ACHN (cell line): ENCODE data around the gene JOSD2.

Source experiments
- DNase-seq: peaks from one replicate; pipeline ENCODE4 v3.0.0-alpha.2; 2015
- in situ Hi-C: cut with HindIII; loops from 2 replicates; pipeline ENCODE4 v1.10.0; 2017; ENCODE audit warnings: low sequenced_read_pairs, low pct_ligation_motif_present, low pct_unique_long_range_greater_than_20kb

Gene JOSD2

DNA sequence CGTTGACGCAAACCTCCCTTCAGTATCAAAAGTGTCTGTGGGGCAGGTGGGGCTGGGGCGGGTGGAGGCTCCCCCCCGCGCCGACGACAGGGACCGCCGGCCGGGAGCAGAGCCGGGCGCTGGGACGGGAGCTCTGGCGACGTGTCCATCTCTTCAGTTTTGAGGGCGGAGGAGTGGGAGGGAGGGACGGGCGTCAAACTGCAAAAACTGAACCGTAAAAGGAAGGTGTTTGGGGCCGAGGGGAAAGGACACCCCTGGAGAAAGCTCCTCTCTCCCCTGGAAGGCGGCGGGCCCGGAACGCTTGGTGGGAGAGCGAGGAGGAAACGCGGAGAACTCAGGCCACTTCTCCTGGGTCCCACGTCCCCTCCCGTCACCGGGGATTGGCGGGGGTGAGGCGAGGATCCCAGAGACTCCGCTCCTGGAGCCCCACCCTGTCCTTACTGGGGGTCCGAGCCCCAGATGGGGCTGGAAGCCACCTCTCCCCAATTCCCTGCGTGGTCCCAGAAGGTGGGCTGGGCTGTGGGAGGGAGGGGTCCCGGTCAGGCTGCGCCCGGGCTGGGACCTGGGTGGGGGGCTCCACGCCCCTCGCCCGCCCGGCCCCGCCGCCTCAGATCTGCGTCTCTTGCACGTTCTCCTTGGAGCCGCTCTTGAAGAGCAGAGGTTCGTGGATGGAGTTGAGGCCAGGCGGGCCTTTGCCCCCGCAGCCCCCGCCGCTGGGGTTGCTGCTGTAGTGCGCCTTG lies 6.1 kb upstream of the JOSD2 start:
- no peak for DNase-seq
- in situ Hi-C loops: no loop called here

DNA sequence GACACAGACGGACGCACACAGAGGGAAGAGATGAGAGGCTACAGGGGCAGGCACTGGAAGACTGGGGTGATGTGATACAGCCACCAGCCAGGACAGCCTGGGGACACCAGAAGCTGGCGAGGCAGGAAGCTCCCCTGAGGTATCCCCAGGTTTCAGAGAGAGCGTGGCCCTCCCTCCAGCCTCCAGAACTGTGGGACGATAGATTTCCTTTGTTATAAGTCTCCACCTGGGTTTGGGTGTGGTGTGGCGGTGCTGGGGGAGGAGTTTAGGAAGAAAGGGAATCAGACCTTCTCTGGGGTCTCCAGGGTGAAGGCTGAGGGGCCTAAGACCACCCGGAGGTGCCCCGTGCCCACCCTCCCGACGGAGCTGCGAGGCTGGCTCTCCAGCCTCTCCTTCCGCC lies 5.5 kb upstream of the JOSD2 start:
- in situ Hi-C loops: no loop called here
- no peak for DNase-seq

DNA sequence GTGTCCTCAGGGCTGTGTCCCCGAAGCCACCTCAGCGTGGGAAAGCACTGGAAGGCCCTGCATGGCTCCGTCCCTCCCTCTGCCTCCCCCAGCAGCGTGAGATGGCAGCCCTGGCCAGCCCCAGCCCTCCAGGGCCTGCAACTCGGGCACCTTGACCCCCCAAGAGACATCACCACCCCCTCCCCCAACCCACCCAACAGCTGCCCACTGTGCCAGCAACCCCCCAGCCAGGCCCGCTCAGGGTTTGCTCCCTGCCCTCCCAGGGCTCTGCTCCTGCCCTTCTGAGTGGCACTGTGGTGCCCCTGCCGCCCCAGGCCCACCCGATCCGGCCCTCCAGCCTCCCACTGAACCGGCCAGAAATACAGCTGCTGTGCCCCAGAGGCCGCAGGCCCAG lies 4.2 kb upstream of the JOSD2 start:
- in situ Hi-C loops: no loop called here
- no peak for DNase-seq

DNA sequence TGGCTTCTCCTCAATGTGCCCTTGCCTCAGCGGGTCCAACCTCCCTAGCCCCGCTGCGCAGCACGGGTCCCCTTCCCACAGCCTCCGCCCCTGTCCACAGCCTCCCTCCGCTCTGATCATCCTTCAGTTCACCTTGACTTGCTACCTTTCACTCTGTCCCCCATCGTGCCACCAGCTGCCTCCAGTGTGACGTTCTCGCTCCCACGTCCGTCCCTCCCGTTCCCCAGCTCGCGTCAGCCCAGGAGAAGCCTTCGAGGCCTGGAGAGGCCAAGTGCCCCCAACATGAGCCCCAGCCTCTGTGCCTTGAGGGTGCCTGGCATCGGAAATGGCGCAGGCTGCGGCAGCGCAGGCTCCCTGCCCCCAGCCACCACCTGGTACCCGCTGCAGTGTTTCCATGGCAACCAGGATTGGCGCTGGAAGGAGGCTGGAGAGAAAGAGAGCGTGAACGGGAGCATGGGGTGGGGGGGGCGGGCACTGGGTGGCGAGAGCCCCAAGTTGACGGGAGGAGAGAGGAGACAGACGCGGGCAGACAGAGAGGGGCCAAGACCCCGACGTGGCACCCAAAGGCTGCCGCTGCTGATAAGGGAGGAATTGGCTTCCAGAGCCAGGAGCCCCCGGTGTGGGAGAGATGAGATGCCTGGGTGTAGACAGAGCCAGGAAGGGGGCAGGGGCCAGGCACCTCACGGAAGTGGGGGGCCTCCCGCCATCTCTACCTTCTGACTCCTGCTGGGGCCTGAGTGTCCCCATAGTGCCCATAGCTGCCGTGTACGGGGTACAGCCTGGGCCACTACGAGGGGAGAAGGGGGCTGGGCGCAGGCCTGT lies 3.6 kb upstream of the JOSD2 start:
- in situ Hi-C loops: no loop called here
- no peak for DNase-seq

DNA sequence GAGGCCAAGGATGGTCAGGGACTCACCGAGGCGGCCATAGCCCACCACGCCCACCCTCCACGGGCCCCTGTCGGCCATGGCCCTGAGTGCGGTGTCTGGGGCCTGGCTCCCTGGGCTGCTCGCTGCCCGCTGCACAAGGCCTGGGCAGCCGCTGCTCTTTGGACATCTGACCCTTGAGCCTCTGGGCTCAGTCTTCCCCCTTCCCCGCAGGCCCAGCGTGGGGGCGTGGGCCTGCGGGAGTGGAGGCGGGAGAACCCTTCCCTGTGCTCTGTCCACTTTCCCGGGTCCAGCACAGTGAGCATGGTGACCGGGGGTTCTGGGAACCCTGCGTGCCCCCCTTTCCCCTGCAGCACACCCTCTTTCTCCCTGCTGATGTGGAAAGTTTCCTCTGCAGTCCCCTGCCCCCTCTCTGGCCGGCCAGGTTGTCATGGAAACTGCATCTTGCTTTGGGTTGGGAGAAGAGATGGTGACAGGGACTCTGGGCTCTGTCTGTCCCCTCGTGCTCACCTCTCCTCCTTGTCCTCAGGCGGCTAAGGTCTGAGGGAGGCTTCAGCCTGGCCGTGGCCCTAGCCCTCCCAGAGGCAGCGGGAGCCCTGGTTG lies 2.9 kb upstream of the JOSD2 start, which contains the start of gene ASPDH:
Gene ASPDH (minus strand): TSS at position 168 of the 600 bp plus-strand sequence. CDS start 90 bp downstream, at position 78.
- no peak for DNase-seq
- in situ Hi-C loops: no loop called here

DNA sequence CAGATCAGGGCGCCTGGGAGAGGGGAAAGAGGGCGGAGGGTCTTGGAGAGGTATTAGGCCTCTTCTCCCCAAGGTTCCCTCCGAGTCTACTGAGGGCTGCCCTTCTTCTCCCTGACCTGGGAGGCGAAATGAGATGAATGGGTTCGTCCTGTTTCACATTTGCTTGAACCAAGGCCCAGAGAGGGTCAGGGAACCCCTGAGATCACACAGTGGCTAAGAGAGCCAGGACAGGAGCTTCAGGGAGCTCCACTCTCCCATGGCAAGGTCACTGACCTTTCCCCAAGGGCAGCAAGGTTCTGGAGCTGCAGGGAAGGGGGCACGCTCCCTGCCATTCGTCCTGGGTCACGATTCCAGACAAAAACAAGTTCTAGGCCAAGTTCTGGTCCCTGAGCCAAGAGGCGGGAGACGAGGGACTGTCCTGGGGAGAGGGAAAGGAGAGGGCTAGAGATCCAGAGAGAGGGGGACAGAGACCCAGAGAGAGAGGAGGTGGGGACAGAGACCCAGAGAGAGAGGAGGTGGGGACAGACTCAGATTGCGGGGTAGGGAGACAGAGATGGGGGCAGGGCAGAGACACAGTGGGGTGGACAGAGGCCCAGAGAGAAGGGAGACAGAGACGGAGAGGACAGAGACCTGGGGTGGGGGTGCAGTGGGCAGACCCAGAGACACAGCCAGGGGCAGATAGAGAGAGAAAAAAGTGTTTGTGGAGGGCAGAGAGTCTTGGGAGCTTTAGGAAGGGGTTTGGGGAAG lies 2.2 kb upstream of the JOSD2 start:
- no peak for DNase-seq

DNA sequence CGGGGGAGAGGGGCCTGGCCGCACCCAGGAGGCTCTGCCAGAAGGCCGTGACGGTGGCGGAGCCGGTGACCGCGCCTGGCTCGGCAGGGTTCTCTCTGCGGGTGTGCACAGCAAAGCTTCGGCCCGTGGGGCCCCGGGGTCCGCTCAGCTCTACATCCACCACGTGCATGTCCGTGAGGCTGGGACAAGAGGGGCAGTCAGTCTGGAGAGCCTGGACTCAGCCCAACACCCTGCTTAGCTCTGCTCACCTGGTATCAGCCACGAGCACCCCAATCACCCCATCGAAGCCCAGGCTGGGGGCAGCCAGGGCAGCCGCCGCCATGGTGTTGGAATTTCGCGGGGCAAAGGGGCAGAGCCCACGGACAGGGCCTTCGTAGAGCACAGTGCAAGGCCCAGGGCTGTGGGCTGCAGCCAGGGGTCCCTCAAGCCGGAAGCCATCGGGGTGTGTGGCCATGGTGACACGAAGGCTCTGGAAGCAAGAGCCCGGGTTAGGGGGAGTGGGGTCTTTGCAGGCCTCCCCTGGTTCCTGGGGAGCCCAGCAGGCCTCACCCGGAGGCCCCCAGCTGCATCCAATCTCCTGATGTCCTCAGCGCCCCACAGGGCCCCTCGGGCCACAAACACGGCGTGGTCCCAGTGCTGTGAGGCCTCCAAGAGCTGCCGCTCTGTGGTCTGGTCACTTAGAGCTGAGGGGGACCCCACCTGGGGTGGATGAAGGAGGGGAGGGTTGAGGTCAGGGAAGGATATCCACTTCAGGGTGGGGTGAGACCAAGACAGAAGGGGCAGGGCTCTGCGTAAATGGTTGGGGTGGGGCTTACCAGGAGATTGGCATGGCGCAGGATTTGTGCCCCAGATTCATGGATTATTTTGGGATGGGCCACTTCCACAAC lies 1.4 kb upstream of the JOSD2 start:
- in situ Hi-C loops: no loop called here
- DNase-seq: no peak

More for the DNA sequence above, 2.2 kb upstream of the JOSD2 start:
- in situ Hi-C loops: no loop called here

DNA sequence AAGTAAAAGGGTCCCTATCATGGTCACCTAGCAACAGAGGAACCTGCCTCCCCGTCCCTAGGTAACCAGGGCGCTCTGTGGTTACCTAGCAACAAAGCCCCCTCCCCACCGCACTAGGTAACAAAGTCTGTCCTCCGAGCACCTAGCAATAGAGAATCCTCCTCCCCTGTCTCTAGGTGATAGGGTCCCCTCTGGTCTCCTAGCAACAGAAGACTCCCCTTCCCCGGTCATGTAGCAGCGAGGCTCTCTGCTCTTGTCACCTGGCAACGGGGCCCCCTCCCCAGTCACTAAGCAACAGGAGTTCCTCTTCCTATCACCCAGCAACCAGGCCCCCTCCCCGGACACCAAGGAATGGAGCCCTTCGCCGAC lies 307 bp downstream of the JOSD2 start:
- in situ Hi-C loops: no loop called here

DNA sequence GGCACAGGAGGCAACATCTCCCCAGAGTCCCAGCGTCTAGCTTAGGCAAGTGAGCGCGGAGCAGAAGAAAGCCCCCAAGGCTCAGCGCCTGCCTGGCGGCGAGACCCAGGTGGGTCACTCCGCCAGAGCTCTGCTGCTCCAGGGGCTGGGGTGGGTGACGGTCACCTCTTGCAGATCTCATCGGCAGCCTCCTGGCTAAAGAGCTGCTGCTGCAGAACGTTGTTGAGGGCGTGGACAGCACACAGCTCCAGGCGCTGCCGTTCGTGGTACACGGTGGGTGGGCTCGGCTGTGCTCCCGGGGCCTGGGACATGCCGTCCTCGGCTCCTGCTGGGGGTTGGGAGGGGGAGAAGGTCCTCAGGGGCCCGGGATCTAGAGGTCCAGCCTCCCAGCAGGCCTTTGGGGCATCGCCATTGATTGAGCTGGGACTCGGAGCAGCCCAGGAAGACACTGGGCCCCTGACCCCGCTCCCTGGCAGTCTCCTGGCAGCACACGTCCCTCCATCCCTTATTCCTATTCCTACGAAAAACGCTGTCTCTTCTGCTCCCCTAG lies 795 bp downstream of the JOSD2 start:
- in situ Hi-C loops: no loop called here
- DNase-seq: no peak

More for the DNA sequence above, 307 bp downstream of the JOSD2 start:
- no peak for DNase-seq

DNA sequence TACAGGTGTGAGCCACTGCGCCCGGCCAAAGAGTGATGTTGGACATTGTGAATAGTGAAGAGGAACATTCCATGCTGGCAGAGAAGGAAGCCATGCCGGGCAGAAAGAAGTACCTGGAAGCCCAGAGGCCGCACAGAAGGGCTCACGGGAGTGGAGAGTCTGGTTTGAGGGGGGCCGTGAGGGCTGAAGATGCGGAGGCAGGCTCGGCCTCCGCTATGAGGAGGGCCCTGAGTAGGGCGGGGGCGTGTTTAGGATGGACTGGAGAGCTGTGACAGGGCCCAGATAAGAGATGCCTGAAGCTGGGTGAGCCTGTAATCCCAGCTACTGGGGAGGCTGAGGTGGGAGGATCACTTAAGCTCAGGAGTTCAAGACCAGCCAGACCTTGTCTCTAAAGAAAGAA lies 1.6 kb downstream of the JOSD2 start:
- no peak for DNase-seq
- in situ Hi-C loops: no loop called here

DNA sequence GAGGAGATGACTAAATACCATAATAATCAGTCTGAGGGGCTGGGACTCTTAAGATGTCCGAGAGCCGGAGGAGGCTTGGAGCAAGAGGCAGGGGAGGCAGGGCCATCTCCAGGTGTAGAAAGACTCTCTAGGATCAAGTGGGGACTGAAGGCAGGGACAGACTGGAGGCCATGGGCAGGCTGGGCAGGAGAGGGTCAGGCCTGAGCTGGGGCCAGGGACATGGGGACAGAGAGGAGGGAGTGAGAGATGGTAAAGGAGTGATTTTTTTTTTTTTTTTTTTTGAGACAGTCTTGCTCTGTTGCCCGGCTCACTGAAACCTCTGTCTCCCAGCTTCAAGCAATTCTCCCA lies 2.2 kb downstream of the JOSD2 start:
- in situ Hi-C loops: no loop called here
- no peak for DNase-seq

DNA sequence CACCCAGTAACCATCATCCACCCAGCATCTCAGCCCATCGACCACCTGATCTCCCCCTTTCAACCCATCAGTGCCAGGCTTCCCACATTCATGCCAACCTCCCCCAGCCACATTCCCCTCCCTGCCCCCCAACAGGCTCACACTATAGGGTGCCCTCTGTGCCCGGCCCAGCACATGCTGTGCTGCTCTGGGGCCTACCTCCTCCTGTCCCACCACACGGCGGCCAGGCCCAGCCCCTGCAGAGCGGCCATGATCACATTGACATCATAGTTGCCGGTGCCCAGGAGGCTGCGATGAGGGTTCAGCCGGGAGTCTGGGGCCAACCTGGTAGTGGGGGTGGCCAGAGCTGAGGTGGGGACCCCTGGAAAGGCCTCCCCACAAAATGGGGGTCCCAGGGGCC lies 3.6 kb downstream of the JOSD2 start:
- no peak for DNase-seq
- in situ Hi-C loops: no loop called here

DNA sequence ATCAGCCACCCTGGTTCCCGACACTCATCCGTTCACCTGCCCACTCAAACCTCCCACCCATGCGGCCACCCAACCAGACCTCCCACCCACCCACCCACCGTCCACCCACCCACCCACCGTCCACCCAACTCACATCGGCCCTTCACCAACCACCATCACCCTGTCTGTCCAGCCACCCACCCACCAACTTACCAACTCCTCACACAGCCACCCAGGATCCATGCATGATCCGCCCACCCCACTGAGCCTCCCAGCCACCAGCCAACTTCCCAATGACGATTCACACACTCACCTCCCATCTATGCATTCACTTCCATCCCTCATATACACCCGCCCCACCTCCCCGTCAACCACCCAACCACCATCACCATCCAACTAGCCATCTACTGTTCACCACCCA lies 4.3 kb downstream of the JOSD2 start:
- DNase-seq: no peak
- in situ Hi-C loops: no loop called here

DNA sequence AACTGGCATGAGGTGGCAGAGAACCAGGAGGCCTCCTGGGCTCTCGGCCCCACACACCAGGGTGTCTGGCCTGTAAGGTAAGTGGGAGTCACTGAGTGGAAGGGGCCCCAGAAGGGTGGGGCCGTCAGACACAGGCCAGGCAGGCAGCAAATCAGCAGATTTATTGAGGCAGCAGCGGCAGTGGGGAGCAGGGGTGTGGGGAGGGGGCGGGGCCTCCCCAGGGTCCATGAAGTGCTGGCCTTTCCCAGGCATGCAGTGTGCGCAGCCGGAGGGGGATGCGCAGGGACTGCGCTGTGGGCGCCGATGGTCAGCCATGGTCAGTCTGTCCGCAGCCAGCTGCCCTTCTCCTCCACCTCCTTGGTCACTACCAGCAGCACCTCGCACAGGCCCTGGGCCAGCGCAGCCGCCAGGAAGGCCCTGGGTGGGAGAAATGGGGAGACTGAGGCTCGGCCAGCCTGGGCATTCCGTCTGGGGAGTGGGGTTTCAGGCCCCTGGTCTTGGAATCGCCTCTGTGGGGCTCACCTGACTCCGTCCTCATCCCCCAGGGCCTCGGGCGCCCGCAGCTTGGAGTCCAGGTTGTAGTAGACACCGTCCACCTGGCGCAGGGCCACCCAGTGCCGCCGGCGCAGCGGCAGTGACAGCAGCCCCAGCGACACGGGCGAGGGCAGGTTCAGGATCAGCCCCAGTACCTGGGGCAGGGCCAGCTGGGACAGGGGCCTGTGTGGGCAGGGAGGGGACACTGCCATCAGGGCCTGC lies 5.0 kb downstream of the JOSD2 start:
- in situ Hi-C loops: no loop called here
- DNase-seq: no peak

DNA sequence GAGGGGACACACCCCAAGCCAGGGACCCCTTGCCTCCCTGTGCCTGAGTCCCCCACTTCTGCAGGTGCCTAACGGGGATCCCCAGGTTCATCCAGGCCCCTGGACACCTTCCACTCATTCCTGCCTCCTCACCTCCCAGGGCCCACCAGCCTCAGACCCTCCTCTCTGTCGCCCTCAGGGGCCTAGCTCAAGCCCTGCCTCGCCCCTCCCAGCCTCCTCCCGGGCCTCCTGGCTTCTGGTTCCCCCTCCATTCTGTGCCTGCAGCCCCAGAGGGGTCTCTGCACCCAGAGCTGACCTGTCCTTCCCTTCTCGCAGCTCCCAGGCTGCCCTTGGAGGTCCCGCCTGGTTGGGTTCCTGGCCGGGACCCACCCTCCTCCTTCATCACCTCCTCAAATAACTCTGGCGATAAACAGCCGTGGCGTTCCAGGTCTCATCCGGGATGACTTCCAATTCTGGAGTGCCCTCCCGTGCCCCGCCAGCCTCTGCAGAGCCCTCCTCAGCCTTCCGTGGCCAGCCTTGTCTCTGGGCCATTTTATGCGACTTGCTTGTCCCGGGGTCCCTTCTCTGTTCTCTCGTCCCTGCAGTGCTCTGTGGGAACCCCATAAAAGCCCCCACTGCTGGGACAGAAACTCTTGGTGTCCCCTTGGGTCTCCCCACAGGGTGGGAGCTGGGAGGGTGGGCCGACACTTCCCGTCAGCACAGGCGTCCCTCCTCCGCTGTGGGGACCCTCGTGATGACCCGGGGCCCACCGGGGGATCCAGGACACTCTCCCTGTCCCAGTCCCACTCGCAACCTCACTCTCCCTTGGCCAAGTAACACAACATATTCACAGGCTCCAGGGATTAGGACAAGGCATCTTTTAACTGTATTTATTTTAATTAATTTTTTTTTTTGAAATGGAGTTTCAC lies 9.2 kb downstream of the JOSD2 start:
- DNase-seq: no peak
- in situ Hi-C loops: no loop called here

DNA sequence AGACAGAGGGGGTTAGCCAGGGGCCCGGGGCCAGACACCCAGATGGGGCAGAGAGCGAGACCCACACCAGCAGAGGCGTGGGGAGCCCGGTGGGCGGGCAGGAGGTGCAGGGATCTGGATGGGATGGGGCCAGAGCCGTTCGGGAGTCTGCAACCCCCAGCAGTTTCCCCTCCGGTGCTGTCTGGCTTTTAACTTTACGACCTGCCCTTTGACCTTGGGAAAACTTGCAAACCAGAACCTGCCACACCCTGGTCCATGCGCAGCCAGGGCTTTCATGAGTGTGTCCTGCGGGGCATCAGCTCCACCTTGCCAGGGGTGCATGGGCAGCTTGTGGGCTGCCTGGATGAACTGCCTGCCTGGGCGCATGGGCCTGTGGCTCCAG lies 9.8 kb downstream of the JOSD2 start:
- no peak for DNase-seq
- in situ Hi-C loops: no loop called here
